AG10803 (cell line): ENCODE data around the gene YJU2.

Experiments used
- DNase-seq: peaks from one replicate; pipeline ENCODE4 v3.0.0; 2010; ENCODE audit warnings: low read depth
- H3K4me3 ChIP-seq: 2 replicates; pipeline ENCODE4 v1.5.1; 2011; ENCODE audit warnings: mild to moderate bottlenecking, low read length, control low read depth
- CTCF ChIP-seq: conservative IDR thresholded peaks from 2 replicates; pipeline ENCODE4 v1.5.1; 2011; ENCODE audit warnings: mild to moderate bottlenecking, low read length, control low read depth, inconsistent platforms

Gene YJU2

GRCh38 chr19:4277191-4277696 lies 30.4 kb downstream of the YJU2 start:
- TF ChIP-seq CTCF: no peak

DNA sequence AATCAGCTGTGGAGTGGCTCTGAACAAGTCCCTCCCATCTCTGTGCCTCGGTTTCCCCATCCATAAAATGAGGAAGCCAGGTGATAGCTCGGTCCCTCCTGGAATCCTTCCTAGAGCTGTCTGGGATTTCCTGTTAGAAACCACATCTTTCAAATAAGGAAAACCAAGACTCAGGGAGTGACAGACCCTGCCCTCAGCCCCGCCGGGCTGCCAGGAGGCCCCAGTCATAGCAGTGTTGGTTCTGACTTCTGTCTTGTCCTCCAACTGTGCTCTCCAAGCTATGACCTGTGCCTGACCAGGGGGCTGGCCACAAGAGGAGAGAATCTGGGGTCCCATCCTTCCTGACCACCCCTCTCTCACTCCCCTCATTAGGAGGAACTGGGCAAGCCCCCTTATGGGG lies 31.1 kb downstream of the YJU2 start:
- no peak for DNase-seq
- no peak overlapping the region for H3K4me3 ChIP-seq
- TF ChIP-seq CTCF: no peak

More at GRCh38 chr19:4277191-4277696, 30.4 kb downstream of the YJU2 start:
- no peak overlapping the region for H3K4me3 ChIP-seq
- DNase-seq: no peak

GRCh38 chr19:4278419-4279266 lies 31.8 kb downstream of the YJU2 start, which contains the start of gene SHD:
Gene SHD (plus strand): TSS chr19:4279266. CDS start chr19:4280064, 798 bp downstream.
- no peak for TF ChIP-seq CTCF
- H3K4me3 ChIP-seq: no peak within 1 kb of the TSS
- no peak for DNase-seq

DNA sequence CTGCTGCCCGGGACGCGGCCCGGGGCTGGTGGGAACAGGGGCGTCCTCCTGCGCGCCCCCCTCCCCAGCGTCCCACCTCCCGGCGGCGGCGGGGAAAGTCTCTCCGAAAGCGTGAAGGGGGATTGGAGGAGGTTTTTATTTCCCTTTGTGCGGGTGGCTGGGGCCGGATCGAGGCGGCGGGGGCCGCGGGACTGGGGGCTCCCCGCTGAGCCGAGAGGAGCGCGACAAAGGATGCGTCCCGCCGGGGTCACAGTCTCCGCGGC lies 32.3 kb downstream of the YJU2 start:
- no peak overlapping the region for H3K4me3 ChIP-seq
- no peak for TF ChIP-seq CTCF
- DNase-seq: no peak

- no peak for TF ChIP-seq CTCF
- no peak for DNase-seq
- no peak overlapping the region for H3K4me3 ChIP-seq
Observed at GRCh38 chr19:4279530-4280422, 32.9 kb downstream of the YJU2 start.

DNA sequence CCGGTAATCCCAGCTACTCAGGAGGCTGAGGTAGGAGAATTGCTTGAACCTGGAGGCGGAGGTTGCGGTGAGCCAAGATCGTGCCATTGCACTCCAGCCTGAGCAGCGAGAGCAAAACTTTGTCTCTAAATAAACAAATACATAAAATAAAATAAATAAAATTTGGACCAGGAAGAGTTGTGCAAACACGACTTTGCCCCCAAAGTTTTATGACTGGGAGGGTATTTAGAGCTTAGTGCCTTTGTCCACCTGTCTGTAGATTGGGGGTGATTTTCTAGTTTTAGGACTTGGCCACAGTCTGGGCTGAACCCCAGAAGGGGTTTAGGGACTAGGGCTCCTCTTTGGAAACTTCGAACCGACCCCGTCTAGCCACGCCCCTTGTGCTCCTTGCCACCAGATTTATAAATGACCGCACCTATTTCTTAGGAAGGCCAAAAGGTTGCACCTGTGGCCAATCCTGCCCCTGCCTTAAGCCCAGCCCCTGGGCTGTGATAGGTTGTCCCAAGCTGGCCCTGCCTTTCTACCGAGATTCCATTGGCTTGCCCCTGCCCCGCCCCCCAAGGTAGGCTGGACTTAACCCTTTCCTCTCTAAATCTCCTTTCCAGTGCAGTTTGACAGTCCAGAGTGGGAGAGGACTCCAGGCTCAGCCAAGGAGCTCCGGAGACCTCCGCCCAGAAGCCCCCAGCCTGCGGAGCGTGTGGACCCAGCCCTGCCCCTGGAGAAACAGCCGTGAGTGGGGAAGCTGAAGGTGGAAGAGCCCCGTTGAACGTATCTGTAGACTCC lies 37.5 kb downstream of the YJU2 start:
- no peak overlapping the region for H3K4me3 ChIP-seq
- DNase-seq: no peak
- TF ChIP-seq CTCF: no peak
